DOHH2 (cell line): Measurements from ENCODE around the gene ARIH1.
"Not testable (repeated sequence)": the region's sequence is repeated elsewhere in the genome, so short reads cannot be mapped to it uniquely, and the experiment has no call there.

Experiments used
- EZH2phosphoT487 ChIP-seq: fragments of 200-600 bp; sonication (generic); IDR thresholded peaks from 2 replicates; pipeline ENCODE4 v1.6.1; 2017; ENCODE audit warnings: borderline replicate concordance, mild to moderate bottlenecking, antibody characterized with exemption, low read length, moderate library complexity, mixed read lengths
- TF ChIP-seq, protein P1 (sequence below): fragments of 200-600 bp; sonication (generic); IDR thresholded peaks from one replicate; pipeline ENCODE4 v1.5.1; 2014; ENCODE audit warnings: antibody characterized with exemption, mild to moderate bottlenecking, low read depth, low read length; ENCODE audit not compliant: poor library complexity, severe bottlenecking

DNA sequence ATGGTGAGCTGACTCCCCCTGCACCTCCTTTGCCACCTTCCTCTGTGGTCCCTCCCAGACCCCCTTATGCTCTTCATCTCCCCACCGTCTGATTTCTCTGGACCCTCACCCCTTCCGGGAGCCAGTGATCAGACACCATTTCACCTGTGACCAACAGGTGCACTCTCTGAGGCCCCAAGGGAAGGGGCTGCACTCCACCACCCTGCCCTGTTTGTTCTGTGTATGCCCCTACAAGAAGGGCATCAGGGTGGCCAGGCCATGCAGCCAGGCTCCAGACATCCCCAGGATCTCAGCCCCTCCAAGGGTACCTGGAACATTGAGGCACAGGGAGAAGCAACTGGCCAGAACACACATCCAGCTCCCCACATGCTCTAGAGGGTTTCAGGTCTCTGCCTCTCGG lies 138.2 kb downstream of the ARIH1 start:
- TF ChIP-seq EZH2phosphoT487: not testable (repeated sequence)
- TF ChIP-seq, protein P1, sequence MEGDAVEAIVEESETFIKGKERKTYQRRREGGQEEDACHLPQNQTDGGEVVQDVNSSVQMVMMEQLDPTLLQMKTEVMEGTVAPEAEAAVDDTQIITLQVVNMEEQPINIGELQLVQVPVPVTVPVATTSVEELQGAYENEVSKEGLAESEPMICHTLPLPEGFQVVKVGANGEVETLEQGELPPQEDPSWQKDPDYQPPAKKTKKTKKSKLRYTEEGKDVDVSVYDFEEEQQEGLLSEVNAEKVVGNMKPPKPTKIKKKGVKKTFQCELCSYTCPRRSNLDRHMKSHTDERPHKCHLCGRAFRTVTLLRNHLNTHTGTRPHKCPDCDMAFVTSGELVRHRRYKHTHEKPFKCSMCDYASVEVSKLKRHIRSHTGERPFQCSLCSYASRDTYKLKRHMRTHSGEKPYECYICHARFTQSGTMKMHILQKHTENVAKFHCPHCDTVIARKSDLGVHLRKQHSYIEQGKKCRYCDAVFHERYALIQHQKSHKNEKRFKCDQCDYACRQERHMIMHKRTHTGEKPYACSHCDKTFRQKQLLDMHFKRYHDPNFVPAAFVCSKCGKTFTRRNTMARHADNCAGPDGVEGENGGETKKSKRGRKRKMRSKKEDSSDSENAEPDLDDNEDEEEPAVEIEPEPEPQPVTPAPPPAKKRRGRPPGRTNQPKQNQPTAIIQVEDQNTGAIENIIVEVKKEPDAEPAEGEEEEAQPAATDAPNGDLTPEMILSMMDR: not testable (repeated sequence)
